PFSK-1 (cell line): Measurements from ENCODE around the gene ADIPOQ.

ENCODE experiments used
- POLR2AphosphoS5 ChIP-seq: IDR thresholded peaks from 2 replicates; pipeline ENCODE4 v1.6.1; 2012; ENCODE audit warnings: low read depth, mild to moderate bottlenecking, control low read depth, low read length, moderate library complexity
- TAF1 ChIP-seq: IDR thresholded peaks from 2 replicates; pipeline ENCODE4 v1.6.1; 2012; ENCODE audit warnings: low read length, control low read depth, borderline replicate concordance; ENCODE audit not compliant: insufficient read depth

DNA sequence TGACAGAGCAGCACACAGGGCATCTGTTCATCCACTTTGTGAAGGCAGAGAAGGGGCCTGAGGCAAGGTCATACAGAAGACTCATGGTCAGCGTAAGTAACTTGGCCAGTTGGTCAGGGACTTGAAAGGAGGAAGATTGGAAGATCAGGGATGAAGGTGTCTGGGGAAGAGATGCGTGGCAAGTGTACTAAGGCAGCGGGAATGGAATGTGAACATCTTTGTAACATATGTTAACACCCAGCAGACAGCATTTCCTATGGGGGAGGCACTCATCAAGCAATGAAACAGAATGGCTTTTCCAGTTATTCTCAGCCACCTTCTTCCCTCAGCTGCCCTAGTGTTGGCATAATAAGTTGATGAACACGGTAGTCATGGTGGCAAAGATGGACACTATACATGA is 28.4 kb upstream of the ADIPOQ start:
- TF ChIP-seq POLR2AphosphoS5 (no peak), TAF1 (no peak)
